ENCODE data around the gene MST1.

DNA sequence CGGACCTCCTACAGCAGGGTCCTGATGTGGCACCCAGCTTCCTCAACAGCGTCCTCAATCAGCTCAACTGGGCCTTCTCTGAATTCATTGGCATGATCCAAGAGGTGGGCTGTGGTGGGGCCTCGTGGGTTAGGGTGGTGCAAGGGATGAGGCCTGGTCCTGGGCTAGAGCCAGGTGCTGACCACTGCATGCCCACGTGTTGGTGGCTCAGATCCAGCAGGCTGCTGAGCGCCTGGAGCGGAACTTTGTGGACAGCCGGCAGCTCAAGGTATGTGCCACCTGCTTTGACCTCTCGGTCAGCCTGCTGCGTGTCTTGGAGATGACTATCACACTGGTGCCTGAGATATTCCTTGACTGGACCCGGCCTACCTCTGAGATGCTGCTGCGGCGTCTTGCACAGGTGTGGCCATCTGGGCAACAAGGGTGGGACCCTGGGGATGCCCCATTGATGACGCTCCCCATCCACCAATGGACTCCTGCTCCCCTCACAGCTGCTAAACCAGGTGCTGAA, 26.4 kb upstream of the MST1 start:
- TF ChIP-seq POLR2A (IDR thresholded peaks at IDR 0.05; ENCODE audit: low read depth, low read length) (no peak), POLR2AphosphoS5 (IDR thresholded peaks at IDR 0.05; ENCODE audit: low read depth, low read length) (no peak)
